ENCODE results near the gene CTNNA2.
A peak's percentile ranks its signal among the peaks of the same experiment; 100 is the strongest.

- TF ChIP-seq PBX3 (IDR thresholded peaks at IDR 0.05) (no peak), CTCF (IDR thresholded peaks at IDR 0.05) (no peak), CBX2 (IDR thresholded peaks at IDR 0.05; ENCODE audit: borderline replicate concordance, low read depth) (no peak), POLR2A (IDR thresholded peaks at IDR 0.05; ENCODE audit: low read length) (no peak), ELK1 (IDR thresholded peaks at IDR 0.05; ENCODE audit: low read depth, low read length) (no peak), SMC3 (IDR thresholded peaks at IDR 0.05) (no peak), KDM1A (IDR thresholded peaks at IDR 0.05; ENCODE audit: low read depth) (no peak), PHF8 (IDR thresholded peaks at IDR 0.05; ENCODE audit: borderline replicate concordance, low read depth) (no peak), MAFK (IDR thresholded peaks at IDR 0.05; ENCODE audit: partially characterized antibody) (peak; percentile 93)
- TF ChIP-seq, protein P1, sequence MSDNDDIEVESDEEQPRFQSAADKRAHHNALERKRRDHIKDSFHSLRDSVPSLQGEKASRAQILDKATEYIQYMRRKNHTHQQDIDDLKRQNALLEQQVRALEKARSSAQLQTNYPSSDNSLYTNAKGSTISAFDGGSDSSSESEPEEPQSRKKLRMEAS (IDR thresholded peaks at IDR 0.05) = no peak
Observed at GRCh38 chr2:79666430-79666829, 153.6 kb downstream of the CTNNA2 start.

Data from A549 (cell line).